Measurements from ENCODE around the gene MAPK10.

MAPK10 gene

DNA sequence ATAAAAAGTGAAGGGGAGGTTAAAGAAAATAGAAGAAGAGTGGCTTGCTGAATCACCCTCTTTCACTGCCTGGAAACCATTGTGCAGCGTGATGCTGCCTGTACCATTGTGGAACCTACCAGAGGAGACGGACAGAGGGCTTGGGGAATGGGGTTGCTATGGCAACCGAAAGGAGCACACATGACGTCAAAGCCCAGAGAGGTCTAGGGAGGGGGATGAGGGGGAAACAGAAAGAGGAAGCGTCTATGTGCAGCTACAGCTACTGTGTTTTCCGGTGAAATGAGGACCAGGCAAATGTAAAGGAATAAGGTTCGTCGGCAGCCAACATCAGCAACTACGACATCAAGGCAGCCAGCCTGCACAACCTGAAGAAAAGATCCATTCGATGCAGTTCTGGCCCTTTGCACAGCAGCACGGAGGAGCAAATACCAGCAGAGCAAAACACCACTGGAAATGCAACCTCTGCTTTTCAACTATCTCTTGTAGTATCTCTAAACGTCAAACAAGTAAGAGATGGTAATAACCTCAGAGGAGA is at the start of gene MAPK10:
TSS of gene MAPK10 (minus strand) at position 110 of the 535 bp plus-strand sequence.
- peak; percentile 5 for DNase-seq (ENCODE audit: low read depth)

DNA sequence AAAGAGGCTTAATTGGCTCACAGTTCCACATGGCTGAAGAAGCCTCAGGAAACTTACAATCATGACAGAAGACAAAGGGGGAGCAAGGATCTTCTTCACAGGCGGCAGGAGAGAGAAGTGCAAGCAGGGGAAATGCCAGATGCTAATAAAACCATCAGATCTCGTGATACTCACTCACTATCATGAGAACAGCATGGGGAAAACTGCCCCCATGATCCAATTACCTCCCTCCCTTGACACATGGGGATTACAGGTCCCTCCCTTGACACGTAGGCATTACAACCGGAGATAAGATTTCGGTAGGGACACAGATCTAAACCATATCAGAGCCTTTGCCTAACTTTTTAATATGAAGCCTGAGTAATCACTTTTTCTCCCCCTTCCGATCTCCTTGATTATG is 43.7 kb upstream of the MAPK10 start:
- no peak for DNase-seq (ENCODE audit: low read depth)

DNA sequence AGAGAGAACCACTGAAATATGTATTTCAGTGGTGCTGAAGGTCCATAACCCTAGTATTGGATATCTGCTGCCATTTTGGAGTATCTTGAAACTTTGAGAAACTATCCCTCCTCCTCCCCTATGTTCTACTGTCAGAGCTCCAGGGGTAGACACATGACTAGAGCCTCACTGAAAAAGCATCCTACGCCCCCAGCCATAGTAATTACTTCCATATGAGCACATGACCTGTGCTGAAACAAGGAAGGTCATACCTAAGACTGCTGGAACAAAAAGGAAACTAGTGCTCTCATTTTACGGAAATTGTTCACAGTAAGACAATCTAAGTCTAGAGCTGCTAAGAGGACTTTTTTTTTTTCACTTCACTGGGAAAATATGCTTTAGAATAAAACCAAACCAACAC is 42.0 kb upstream of the MAPK10 start:
- DNase-seq (ENCODE audit: low read depth) = no peak

DNA sequence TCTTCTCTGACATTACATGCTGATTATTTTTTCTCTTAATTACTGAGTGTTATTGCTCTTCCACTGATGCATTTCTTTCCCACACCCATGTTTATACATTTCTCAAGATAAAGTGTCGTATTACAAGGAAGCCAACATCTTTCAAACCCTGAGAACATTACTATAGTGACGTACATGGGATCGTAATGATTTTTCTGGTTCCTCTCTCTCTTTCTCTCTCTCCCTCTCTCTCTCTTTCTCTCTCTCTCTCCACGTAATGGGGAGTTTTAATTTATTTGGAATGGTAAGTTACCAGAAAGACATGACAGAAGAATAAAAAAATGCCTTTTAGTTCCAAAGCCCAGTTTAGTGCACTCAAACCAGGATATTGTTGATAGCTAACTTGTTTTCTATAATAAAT is 40.4 kb upstream of the MAPK10 start:
- no peak for DNase-seq (ENCODE audit: low read depth)

DNA sequence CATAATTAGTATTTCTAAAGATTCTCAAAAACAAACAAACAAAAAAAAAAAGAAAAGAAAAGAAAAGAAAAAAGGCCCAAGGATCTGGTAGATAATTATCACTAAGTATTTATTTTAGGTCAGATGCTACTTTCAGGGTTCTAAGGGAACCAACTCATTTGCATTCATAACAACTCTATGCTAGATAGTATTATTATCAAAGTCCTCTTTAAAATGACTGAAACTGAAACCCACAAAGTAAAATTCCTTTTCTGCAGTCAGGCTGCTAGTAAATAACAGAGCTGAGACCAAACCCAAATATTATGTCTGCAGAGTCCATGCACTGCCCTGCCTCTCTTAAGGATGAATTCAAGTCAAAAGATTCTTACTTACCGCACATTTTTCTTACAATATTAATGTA is 38.3 kb upstream of the MAPK10 start:
- no peak for DNase-seq (ENCODE audit: low read depth)

DNA sequence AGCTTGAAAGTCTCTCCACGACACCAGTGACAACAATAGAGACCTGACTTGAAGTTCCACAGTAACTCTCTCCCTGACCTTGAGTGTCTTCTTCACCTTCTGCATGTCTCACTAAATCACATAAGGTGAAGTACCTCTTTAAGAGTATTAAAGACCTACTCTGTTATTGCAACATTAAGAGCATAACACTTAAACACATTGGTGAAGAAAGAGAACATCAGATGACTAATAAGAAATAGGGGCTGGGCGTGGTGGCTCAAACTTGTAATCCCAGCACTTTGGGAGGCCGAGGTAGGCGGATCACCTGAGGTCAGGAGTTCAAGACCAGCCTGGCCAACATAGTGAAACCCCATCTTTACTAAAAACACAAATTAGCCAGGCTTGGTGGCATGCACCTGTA is 33.9 kb upstream of the MAPK10 start:
- DNase-seq (ENCODE audit: low read depth) = no peak

DNA sequence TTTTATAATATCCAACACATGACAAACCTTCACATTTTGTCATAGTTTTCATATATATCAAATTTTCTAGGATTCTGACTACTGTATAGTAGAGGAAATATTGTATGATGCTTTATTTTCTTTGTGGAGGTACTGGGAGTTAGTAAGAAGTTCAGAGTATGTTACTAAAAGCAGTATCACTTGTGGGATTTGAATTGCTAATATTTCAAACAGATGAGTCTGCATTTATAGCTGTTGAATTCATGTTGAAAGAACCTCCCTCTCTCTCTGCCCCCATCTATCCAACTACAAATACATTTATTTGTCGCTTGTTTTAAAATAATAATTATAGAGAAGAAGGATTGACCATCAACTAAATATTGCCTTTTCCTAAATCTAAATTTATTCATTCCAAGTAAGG is 29.8 kb upstream of the MAPK10 start:
- no peak for DNase-seq (ENCODE audit: low read depth)

DNA sequence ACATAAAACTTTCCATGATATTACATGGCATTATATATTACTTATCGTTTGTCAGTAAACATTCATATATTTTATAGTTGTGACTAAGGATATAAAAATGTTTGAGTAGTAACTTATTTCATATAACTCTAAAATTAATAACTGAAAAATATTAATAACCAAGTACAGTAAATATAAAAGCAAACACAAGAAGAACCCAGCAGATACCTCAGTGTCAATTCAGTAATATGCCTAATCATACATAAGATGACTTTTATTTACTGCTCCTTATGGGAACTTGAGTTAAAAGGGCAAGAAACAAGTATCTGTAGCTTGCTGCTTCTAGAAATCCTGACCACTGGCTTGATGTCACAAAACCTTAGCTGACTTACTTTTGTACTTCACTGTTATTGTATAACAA is 28.4 kb upstream of the MAPK10 start:
- DNase-seq (ENCODE audit: low read depth) = no peak

DNA sequence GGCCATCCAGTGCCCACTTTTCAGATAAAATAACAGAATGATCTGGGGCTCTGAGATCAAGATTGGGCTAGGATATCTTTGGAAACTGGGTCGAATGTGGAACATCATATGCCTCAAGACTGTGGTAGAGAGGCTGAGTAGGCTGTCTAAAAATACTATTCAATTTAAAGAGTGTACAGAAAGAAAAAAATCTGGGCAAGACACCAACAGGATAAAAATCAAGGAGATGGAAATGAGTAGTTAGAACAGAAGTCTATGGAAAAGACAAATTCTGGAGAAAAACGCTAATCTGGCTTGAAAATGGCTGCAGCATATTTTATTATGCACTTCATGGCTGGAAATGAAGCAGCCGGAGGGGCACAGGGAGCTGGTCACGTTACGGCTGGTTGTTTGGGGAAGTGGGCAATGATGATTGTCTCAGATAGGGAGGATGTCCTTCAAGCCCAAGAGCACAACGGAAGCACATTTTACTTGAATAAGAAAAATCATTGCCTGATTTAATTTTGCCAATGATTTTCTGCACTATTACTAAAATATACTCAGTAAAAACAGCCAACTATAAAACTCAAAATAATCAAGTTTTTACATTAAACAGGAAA is 27.1 kb upstream of the MAPK10 start:
- no peak for DNase-seq (ENCODE audit: low read depth)

DNA sequence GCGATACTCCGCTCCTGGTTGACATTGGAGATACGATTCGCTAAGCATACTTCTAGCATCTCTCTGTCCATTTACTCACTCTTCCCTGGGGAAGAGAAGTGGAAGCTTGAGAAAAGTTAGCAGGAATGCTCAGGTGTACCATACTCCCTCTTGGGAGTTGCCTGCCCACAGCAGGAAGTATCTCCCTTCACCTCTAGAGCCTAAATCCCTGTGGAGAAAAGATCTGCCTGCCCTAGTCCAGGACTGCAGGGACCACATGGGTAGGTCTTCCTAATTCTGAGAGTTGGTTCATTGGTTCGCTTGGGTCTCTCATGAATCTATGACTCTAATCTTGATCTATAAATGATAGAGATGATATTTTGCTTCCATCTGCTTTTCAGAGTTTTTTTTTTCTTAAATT is 26.3 kb upstream of the MAPK10 start:
- no peak for DNase-seq (ENCODE audit: low read depth)

DNA sequence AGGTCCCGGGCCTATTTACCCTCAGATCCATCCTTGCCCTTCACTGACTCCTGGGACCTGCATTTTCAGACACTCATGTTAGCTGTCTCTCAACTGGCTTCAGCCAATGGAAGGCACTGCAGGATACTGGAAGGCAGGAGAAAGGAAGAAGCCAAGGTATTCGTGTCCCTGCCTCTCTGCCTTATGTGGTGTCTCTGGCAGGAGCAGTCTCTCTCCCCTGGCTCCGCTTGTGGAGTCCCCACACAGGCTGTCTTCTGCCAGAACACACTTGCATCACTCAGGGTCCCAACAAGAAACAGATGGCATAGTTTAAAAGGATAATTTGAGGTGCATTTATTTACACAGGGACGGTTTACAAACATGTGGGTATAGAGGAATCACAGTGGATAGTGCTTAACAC is 21.6 kb upstream of the MAPK10 start:
- no peak for DNase-seq (ENCODE audit: low read depth)

DNA sequence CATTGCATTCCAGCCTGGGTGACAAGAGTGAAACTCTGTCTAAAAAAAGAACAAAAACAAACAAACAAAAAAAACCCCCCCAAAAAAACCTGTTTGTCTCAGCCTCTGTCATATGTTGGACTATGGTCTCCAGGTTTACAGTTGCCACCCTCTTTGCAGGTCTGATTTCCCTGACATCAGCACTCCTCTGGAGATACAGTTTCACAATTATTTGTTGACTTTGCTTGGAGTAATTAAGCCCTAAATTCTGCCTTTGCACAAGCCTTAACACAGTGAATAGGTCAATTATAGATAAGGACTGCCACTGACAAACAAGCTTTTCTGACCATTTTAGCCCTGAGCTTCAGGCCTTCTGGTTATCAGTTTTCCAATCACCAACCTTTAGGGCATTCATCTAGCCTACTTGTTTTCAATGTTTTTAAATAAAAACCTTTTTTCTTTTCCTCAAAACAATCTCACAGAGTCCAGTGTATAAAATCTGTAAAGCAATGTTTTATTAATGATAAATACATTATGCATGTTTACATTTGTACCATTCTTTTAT is 20.4 kb upstream of the MAPK10 start:
- DNase-seq (ENCODE audit: low read depth) = no peak

DNA sequence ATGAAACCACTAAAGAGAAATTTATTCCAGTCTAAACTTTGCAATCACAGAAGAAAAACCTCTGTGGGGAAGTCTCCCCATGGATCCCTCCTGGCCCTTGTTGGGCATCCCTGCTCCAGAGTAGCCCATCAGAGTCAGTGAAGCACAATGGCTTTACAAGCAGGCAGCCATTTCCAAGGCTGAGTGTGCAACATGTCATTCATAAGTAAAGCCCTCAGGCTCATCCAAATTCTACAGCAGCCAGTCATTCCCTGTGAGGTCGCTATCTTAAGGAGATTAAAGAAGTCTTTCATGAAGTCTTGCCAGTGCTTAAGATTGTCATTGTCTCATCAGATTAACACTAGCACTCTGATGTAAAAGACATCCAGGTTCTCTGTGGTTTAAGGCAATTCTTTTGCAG is 17.0 kb upstream of the MAPK10 start:
- no peak for DNase-seq (ENCODE audit: low read depth)

DNA sequence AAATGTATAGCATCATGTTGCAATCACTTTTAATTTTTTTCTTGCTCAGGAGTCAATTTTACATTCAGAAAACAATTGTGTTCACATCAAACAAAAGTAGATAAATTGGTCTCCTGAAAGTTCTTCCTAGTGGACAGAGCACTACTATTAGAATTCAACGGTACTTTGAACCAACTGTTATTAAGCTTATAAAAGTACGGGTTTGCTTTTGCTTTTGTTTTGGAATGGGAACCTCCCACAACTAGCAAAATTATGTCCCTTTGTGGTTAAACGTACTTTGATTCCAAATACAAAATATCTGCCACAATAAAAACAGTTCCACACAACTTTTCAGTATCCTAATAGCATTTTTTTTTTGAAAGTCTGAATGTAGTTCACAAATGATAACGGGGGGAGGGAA is 8.6 kb upstream of the MAPK10 start:
- no peak for DNase-seq (ENCODE audit: low read depth)

DNA sequence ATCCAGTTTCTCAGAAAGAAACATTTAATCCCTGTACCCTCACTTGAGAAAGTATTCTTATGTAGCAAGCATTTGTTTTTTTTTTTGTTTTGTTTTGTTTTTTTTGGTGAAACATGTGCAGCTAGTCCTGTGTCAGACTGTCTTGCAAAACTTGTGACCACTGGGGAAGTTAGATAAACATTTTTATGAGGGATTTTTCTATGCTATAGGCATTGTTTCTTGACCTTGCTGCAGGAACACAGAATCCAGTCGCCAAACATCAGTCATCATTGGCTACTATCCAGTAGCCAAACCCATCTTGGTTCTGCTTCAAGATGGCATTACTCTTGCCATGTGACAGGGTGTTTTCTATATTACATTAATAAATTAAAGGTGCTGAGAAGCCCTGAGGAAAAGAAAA is 7.7 kb upstream of the MAPK10 start:
- no peak for DNase-seq (ENCODE audit: low read depth)

DNA sequence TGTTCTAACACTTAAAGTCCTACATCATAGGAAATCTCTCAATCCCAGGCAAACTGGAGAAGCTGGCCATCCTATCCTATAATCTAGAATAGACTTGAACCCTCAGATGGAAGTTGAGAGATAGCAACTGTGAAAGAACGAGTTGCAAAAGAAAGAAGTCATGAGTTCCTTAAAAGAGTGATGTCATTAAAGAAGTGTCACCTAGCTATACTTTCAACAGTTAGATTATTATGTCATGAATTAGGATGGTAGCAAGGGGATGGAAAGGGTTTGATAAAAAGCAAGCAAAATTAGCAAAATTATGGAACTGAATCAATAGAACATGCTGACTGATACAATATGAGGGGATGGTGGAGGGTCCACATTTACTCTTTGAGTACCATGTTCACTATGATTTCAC is 7.1 kb upstream of the MAPK10 start:
- no peak for DNase-seq (ENCODE audit: low read depth)

DNA sequence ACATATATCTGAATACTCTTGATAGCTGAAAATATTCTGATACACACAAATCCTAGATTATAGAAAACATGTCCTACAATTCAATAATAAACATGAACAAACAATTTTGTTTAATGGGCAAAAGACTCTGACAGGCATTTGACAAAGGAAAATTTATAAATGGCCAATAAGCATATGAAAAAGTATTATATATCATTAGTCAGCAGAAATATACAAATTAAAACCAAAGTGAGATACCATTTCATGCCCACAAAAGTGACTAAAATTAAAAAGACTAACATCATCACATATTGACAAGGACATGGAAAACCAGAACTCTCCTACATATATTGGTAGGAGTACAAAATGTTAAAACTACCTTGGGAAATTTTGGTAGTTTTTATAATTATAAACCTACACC is 2.7 kb upstream of the MAPK10 start:
- DNase-seq (ENCODE audit: low read depth) = no peak

DNA sequence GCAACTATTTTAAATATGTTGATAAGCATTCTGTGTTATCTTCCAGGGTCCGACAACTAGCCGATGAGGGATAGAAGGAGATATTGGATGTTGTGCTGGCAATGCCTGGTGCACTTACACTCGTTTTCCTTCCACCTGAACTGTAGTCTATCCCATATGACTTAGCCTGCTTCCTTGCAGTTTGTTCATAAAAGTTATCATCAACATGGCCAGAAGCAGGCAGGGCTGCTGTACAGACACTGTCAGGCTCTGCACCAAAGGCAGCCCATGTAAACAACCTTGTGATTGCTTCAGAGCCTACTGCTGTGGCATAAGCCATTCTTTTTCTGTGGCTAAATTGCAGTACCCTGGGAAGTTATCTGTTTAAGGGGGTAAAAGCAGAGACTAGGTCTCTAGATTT is 1.6 kb downstream of the MAPK10 start:
- DNase-seq (ENCODE audit: low read depth) = no peak

DNA sequence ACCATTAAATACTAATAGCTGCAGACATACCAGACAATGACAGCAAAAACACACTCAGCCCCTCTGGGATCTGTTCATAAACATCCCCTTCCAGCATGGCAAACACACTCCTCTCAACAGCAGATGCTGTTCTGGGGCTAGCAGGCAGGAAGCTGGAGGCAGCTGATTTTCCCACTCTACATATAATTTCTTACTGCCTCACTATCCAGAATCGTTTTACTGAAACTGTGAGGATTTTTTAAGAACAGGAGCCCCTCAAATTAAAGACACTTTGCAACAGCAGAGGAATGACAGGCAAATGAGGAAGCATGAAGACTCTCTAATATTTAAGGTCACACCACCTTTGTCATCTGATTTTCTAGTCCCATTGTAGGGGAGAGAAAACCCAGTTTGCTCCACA is 2.2 kb downstream of the MAPK10 start:
- no peak for DNase-seq (ENCODE audit: low read depth)

DNA sequence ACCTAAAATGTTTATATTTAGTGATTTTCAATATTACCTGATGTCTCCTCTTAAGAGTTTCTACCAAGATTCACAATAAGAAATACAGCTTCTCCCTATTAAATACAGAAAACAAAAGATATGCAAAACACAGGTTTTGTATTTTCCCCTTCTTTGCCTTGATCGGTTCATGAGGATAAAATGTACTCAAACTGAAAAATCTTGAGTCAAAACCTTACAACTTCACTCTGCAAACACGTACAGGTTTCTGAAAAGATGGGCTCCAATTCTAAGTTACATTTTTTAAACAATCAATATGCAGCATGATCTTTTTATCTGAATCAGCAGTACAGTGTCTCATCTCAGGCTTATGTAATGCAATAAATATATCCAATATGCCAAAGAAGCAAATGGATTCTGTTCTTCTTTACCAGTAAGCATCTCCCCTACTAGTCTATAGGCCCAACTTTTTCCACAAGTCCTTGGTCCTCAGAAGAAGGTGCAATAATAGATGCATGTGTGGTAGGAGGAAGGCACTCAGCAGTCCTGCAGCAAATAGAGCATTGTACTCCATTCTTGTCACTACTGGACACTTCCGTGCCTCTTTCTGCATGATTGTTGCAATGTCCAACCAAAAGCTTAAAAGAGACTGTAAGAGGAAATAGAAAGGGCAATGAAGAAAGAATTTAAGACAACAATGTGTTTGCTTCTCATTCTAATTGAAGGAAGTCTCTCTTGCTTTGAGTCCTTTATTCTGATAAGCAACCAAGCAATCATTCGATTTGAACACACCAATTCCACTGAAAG is 3.2 kb downstream of the MAPK10 start:
- no peak for DNase-seq (ENCODE audit: low read depth)

DNA sequence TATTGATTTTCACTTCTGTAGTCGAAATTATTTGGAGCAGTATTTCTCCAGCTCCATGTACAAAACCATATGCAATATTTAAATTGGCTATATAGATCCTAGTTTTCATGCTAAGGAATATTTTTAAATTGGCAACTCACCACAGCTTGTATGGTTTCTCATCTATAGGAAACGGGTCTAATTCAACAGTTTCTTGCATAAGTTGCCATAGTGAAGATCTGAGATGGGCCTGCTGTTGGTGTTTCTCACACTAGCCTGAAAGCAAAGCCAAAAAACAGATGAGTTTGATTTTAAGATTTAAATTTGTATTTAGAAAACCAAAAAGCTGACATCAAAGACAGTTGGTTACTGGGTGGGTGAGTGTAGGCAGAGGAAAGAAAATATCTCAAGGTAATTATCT is 5.5 kb downstream of the MAPK10 start:
- DNase-seq (ENCODE audit: low read depth) = no peak

DNA sequence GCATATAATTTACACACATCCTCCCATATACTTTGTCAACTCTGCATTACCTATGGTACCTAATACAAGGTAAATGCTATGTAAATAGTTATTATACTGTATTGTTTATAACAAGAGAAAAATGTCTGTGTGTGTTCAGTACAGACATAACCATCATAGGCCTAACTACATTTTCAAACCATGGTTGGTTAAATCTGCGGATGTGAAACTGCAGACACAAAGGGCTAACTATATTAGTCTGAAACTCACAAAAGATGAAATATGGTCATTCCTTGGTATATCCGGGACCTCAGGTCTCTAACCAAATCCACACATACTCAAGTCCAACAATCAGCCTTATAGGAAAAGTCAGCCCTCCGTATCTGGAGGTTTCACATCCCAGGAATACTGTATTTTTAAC is 13.5 kb downstream of the MAPK10 start:
- no peak for DNase-seq (ENCODE audit: low read depth)

DNA sequence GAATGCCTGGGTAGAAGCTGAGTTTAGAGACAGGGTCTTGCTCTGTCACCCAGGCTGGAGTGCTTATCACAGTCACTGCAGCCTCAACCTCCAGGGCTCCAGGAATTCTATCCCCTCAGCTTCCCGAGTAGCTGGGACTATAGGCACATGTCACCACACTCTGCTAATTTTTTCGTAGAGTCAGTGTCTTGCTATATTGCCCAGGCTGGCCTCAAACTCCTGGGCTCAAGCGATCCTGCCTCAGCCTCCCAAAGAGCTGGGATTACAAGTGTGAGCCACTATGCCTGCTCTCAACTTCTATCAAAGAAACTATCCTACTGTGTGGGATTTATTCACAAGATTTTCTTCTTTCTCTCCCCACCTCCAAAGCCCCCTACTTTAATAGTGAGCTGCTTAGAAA is 15.7 kb downstream of the MAPK10 start:
- no peak for DNase-seq (ENCODE audit: low read depth)

DNA sequence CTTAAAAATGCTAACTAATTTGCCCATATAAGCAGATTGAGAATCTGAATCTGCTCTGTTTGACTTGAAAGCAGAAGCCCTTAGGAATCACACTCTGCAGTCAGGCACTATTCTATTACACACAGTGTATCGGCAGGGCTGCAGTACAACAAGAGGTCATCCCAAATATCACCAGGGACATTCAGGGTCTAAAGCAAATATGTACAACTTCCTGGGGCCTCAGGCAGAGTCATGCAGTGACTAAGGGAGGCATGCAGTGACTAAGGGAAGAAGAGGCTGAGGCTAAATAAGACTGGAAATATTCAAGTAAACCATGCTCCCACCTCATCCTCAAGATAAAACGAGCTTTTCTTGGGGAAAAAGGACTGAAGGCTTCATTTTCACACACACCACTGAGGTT is 20.9 kb downstream of the MAPK10 start:
- DNase-seq (ENCODE audit: low read depth) = no peak
